ENCODE results near the gene CELA2B. TPM values are rescaled to one million over a fixed set of nuclear protein-coding genes. Genes with fewer than 3 reads are reported as not detected.
A peak's percentile ranks its signal among the peaks of the same experiment; 100 is the strongest.

The CELA2B gene
- total and polyA plus RNA-seq, 11 donors: not detected

DNA sequence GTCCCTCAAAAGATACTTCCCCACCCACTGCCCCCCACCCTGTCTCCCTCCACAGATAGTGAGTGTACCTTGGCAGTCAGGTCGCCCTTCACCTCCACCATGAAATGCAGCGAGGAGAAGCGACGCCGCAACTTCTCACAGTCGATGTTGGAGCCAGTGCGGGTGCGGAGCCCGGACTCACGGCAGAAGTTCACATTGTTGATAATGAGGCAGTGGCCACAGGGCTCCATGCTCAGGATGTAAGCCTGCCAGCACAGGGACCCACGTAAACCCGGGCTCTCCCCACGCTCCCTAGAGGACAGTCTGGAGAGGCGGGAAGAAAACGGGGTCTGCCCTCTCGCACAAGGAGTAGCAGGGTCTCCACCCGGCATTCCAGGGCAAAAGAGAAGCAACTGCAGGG lies 30.9 kb downstream of the CELA2B start:
- no peaks in the 10 kb centered on the region for H3K9me3 ChIP-seq
- 90 to 95% (median 92%) methylated on average over 7 to 17 of the region's 17 CpGs for WGBS, 4 donors
- intact Hi-C loops (cut with DNase I): loop anchor here in 4 of 10 donors (10.0 kb wide), 1 partner anchor 182 kb away; no protein-coding TSS in a partner anchor
- DNase-seq (no peak), ATAC-seq (peak in 1 of 4 donors; percentile 7)
- no peak for TF ChIP-seq POLR2A (IDR thresholded peaks at IDR 0.05)
- TF ChIP-seq, protein P1, sequence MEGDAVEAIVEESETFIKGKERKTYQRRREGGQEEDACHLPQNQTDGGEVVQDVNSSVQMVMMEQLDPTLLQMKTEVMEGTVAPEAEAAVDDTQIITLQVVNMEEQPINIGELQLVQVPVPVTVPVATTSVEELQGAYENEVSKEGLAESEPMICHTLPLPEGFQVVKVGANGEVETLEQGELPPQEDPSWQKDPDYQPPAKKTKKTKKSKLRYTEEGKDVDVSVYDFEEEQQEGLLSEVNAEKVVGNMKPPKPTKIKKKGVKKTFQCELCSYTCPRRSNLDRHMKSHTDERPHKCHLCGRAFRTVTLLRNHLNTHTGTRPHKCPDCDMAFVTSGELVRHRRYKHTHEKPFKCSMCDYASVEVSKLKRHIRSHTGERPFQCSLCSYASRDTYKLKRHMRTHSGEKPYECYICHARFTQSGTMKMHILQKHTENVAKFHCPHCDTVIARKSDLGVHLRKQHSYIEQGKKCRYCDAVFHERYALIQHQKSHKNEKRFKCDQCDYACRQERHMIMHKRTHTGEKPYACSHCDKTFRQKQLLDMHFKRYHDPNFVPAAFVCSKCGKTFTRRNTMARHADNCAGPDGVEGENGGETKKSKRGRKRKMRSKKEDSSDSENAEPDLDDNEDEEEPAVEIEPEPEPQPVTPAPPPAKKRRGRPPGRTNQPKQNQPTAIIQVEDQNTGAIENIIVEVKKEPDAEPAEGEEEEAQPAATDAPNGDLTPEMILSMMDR (IDR thresholded peaks at IDR 0.05): no peak
- H3K4me3 ChIP-seq: no peak overlapping the region
- H3K4me1 ChIP-seq: peaks cover 0 to 23% (median 5%) of the 10 kb centered on the region in 12 donors
- peaks cover 0 to 46% (median 32%) of the 10 kb centered on the region in 9 donors for H3K36me3 ChIP-seq
- peak overlapping the region in 1 of 12 donors; percentile 43 for H3K27ac ChIP-seq
- no peaks in the 10 kb centered on the region for H3K27me3 ChIP-seq

DNA sequence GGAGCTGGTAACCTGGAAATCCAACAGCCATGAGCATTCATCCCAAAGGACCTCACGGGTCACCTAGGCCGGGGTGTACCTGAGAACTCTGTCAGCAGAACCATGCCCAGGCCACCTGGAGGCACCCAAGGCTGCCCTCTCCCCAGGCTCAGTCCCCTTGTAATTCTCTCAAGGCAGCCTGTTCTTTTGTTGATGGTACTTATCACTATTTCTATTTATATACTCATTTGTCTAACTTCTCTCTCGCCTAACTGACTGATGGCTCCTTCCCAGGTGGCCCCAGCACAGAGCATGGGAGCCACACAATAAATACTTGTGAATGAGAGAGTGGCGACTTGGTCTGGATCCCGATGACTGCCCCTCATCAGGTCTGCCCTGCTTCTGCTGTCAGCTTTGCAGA lies 31.4 kb downstream of the CELA2B start:
- Histone ChIP-seq H3K4me3 (no peak overlapping the region), H3K27me3 (no peaks in the 10 kb centered on the region), H3K36me3 (peaks cover 0 to 51% (median 37%) of the 10 kb centered on the region in 9 donors), H3K27ac (peak overlapping the region in 2 of 12 donors; percentile 18 to 43), H3K4me1 (peaks cover 0 to 23% (median 5%) of the 10 kb centered on the region in 12 donors), H3K9me3 (no peaks in the 10 kb centered on the region)
- ATAC-seq (peak; percentile 48 to 77 (median 74)), DNase-seq (no peak)
- WGBS, 4 donors: 65 to 72% (median 68%) methylated on average over 4 to 5 of the region's 5 CpGs
- intact Hi-C loops (cut with DNase I): loop anchor here in 4 of 10 donors (10.0 kb wide), 1 partner anchor 182 kb away; no protein-coding TSS in a partner anchor
- no peak for TF ChIP-seq POLR2A (IDR thresholded peaks at IDR 0.05)
- TF ChIP-seq, protein P1 (IDR thresholded peaks at IDR 0.05): no peak

DNA sequence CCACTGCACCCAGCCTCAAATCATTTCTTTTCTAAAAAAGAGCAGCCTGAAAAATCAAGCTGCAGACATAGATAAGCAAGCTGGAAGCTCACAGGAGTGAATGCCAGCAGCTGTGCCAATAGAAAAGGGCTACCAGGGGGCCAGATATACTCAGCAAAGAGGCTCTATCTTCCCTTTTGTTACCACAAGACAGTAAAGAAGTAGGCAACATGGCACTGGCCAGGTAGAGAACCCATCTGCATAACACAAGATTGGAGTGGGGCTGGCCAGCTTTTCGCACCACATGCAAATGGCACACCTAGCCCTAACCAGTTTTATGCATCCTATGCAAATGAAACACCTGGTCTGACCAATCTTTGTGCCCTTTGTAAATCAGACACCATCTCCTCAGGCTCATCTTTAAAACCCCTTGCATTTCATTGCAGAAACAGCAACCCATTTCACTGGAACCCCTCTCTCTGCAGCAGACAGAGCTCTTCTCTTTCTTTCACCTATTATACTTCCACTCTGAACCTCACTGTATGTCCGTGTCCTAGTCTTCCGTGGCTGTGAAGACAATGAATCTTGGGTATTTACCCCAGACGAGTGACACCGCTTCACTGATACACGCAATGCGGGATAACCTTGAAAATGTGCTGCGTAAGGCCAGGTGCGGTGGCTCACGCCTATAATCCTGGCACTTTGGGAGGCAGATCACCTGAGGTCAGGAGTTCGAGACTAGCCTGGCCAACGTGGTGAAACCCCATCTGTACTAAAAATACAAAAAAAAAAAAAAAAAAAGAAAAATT lies 33.0 kb downstream of the CELA2B start:
- DNase-seq (no peak), ATAC-seq (no peak)
- H3K27me3 ChIP-seq: no peaks in the 10 kb centered on the region
- intact Hi-C loops (cut with DNase I): loop anchor here in 4 of 10 donors (10.0 kb wide), 1 partner anchor 184 kb away; no protein-coding TSS in a partner anchor
- WGBS, 4 donors: 90 to 92% (median 90%) methylated on average over 12 of the region's 12 CpGs
- TF ChIP-seq POLR2A (IDR thresholded peaks at IDR 0.05): no peak
- TF ChIP-seq, protein P1 (IDR thresholded peaks at IDR 0.05): no peak
- H3K4me3 ChIP-seq: no peak overlapping the region
- peaks cover 0 to 54% (median 31%) of the 10 kb centered on the region in 9 donors for H3K36me3 ChIP-seq
- no peaks in the 10 kb centered on the region for H3K9me3 ChIP-seq
- H3K27ac ChIP-seq: no peak overlapping the region
- H3K4me1 ChIP-seq: peaks cover 0 to 23% (median 5%) of the 10 kb centered on the region in 12 donors

DNA sequence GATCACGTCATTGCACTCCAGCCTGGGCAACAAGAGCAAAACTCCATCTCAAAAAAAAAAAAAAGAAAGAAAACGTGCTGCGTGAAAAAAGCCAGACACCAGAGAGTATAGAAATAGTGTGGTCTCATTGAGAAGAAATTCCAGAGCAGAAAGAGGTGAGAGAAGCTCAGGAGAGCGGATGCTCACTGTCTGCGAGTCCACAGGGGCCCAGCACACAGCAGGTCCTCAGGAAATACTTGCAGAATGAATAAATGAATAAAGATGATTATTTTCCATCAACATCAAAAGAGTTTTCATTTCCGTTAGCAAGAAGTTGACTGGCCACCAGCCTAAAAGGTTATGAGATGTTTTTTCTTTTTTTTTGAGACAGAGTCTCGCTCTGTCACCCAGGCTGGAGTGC lies 33.7 kb downstream of the CELA2B start:
- Histone ChIP-seq H3K36me3 (peaks cover 0 to 54% (median 26%) of the 10 kb centered on the region in 9 donors), H3K9me3 (no peaks in the 10 kb centered on the region), H3K27me3 (no peaks in the 10 kb centered on the region), H3K27ac (no peak overlapping the region), H3K4me3 (no peak overlapping the region), H3K4me1 (peaks cover 0 to 23% (median 5%) of the 10 kb centered on the region in 12 donors)
- DNase-seq (no peak), ATAC-seq (no peak)
- TF ChIP-seq POLR2A (IDR thresholded peaks at IDR 0.05): no peak
- TF ChIP-seq, protein P1 (IDR thresholded peaks at IDR 0.05): no peak
- WGBS, 4 donors: 73 to 81% (median 78%) methylated on average over 7 of the region's 7 CpGs
- intact Hi-C loops (cut with DNase I): loop anchor here in 4 of 10 donors (10.0 kb wide), 1 partner anchor 185 kb away; no protein-coding TSS in a partner anchor

Measured in heart left ventricle (tissue), 16 donors.